TTC549 (cell line): Measurements from ENCODE around the gene STX1B.
"Not testable (repeated sequence)": the region's sequence is repeated elsewhere in the genome, so short reads cannot be mapped to it uniquely, and the experiment has no call there.

ENCODE experiments used
- FAIRE-seq: peaks from 2 replicates; lab custom pipeline; 2012; peaks lifted over from hg19 to GRCh38; lab: Jason Lieb, UNC

Gene STX1B

DNA sequence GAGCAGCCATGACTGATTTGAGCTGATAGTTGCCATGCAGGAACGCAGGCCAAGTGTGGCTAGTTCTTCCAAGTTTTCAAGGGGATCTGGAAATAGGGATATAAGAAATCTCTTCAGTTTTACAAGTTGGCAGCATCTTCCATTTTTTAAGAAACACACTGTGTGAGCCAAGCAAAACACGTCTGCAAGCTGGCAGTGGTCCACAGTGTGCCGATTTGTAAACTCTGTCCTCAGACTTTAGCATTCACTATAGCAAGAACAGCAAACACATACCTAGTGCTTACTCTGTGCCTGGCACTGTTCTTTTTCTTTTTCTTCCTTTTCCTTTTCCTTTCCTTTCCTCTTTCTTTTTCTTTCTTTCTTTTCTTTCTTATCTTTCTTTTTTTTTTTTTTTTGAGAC, 58.7 kb downstream of the STX1B start:
- no peak for FAIRE-seq

DNA sequence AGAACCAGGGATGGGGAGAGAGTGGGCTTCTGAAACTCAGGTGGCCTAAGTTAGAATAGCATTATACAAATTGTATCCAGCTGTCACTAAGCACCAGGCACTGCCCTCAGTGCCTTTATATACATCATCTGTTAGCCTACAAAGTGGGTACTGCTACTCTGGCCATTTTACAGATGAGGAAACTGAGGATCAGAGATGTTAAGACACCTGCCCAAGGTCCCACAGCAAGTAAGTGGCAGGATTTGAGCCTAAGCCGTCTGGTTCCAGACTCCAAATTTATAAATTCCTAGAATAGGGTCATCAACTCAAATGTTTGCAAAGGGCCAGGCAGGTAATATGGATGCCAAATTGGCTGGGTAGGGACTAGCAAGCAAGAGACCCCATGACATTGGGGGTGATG, 59.2 kb downstream of the STX1B start:
- FAIRE-seq = no peak

DNA sequence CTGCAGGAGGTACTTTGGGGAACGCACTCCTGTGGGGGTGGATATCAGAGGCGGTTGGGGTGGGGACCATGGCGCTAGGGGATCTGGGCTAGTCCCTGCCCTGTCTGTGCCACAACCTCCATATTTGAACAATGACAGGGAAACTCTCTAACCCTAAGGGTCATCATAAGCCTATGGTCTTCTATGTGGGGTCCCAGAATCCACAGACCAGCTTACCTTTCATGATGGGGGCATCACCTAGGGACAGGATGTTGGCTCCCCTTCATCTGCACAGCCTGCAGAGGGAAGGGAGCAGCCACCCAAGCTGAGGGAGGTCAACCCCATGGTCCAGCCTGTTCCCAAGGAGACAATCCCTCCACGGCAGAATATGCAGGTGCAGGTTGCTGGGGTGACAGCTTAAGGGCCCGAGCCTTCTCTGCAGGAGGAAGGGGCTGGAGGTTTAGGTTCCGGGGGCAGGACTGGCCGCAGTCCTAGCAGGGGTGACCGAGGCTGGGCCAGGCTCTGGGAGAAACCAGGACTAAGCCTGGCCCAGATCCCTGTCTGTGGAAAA, 59.8 kb downstream of the STX1B start:
- FAIRE-seq = no peak

GRCh38 chr16:30949650-30950515, 60.6 kb downstream of the STX1B start:
- FAIRE-seq = no peak

- FAIRE-seq = no peak
Measured at GRCh38 chr16:30948667-30949649, 61.5 kb downstream of the STX1B start, which contains the start of gene ORAI3. ORAI3 (plus strand) TSS chr16:30949068; CDS start chr16:30949290, 222 bp downstream.

DNA sequence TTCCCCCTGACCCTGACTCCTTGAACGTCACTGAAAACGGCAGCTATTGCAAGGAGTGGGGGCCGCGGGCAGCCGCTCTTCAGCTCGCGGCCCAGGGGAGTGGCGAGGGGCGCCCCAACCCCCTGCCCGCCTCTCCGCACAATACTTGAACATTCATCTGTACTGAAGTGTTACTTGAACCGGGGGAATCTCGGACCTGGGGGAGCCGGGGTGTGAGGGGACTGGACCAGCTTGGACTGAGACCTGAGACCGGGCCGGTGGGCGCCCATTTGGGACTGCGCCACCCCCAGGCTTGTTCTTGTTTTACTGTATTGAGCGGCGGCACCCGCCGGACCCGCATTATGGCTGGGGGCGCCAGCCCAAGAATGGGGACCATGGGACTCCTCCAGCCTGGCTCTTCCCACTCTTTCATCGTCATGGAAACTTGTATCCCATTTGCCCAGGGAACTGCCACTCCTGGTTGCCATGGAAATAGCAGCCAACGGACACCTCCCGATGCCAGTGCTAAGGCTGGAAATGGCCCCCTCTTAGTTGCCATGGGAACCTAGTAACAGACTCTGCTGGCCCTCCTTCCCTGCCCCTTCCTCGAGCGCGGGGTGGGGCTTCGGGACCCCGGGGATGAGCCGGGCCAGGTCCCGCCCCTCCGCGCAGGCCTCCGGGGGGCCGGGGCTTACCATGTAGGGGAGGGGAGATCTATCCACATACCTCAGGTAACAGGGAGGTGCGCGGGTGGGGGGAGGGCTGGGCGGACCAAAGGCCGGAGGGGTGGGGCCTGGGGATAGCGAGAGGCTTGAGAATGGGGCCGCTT, 62.4 kb downstream of the STX1B start:
- peak; percentile 76 for FAIRE-seq

DNA sequence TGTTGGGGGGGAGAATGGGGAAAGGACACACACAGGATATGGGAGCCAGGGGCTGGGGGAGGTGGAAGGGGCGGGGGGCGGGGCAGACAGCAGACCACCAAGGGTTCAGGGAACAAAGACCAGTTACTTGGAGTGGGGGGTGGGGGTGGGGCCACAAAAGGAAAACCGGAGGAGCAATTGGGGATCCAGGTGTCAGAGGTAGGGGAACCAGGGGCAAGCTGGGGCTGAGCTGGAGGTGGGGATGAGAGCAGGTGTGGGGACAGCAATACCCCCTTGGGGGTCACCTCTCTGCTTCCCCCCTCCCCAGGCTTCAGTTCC, 62.9 kb downstream of the STX1B start:
- no peak for FAIRE-seq

DNA sequence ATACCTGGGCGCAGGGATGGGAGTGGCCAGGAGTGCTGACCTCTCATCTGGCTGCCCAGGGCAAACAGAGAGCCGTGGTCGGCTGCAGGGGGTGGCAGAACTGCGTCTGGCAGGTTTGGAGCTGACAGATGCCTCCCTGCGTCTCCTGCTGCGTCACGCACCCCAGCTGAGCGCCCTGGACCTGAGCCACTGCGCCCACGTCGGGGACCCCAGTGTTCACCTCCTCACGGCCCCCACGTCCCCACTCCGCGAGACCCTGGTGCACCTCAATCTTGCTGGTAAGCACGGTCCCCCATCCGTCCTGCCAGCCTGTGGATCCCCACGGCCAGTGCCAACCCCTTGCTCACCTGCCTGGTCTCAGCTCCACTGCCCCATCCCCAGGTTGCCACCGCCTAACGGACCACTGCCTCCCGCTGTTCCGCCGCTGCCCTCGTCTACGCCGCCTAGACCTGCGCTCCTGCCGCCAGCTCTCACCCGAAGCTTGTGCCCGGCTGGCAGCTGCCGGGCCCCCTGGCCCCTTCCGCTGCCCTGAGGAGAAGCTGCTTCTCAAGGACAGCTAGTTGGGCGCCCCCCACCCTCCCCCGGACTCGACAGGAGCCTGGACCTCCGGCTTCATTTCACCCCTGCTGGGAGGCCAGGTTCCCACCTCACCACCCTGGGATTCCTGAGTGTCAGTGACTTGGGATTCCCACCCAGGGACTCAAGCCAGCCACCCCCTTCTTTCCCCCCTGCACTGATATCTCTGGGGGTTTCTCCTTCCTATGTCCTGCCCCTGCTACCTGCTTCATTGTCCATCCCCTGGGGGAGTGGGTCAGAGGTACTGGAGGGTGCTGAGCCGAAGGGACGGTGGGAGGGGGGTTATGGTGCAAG, 63.5 kb downstream of the STX1B start:
- FAIRE-seq = no peak

DNA sequence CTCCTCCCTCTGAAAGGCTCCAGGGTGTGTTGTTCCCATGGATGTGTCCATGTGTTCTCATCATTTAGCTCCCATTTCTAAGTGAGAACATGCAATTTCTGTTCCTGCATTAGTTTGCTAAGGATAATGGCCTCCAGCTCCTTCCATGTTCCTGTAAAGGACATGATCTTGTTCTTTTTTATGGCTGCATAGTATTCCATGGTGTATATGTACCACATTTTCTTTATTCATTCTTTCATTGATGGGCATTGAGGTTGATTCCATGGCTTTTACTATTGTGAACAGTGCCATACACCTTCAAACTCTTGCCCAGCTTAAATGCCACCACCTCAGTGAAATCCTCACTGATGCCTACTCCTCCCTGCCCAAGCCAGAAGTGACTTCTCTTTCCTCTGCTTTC, 66.1 kb downstream of the STX1B start:
- FAIRE-seq = no peak

DNA sequence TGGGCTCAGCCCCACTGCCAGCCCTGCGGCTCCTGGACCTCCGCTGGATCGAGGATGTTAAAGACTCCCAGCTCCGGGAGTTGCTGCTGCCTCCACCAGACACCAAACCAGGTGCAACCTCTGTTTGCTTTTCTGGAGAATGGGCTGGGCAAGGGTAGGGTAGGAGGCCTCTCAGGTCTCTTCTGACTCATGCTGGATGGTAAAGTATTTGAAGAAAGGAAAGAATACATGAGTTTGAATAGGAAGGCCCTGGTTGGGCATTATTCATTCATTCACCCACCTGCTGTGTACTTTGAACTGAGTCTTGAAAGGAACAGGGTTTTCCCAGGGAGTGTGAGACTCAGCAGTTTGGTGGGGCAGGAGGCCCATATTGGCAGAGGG, 68.0 kb downstream of the STX1B start:
- no peak for FAIRE-seq

DNA sequence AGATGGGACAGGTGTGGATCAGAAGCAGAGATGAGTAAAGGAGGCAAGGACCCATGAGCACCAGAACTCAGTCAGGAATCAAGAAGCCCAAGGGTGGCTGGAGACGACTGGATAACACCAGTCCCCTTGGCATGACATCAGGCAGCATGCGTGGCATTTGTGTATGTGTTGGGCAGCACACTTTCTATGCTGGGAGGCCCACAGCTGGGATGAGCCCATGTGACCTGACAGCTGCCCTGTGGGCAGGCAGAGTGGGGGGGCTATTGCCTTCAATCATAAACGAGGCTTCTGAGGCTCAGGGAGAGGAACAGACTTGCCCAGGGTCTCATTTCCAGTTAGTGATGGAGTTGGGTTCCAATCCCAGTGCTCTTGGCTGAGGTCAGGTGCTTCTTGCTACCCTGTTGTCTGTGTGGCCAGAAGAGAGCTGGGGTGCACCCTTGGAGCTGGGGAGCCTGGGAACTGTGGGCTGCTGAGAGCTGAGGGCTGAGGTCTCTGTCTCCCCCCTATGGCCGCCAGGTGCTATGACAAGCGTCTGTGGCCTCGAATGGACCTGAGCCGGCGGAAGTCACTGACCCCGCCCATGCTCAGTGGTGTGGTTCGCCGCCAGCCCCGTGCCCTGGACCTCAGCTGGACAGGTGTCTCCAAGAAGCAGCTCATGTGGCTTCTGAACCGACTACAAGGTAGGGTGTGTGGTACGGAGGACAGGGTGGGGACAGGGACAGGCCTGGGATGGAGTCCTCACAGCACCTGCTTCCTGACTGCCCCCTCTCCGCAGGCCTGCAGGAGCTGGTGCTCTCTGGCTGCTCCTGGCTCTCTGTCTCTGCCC, 68.6 kb downstream of the STX1B start:
- FAIRE-seq = no peak

DNA sequence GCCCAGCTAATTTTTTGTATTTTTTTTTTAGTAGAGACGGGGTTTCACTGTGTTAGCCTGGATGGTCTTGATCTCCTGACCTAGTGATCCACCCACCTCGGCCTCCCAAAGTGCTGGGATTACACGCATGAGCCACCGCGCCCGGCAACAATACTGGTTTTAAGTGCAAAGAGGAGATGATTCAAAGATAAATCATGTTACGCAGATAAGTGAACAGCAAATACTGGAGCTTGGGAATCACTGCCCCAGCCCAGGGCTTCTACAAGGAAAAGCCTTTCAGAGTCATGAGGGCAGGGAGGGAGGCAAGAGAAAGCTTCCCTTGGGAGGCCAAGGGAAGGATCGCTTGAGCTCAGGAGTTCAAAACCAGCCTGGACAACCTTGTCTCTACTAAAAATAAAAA, 70.9 kb downstream of the STX1B start:
- FAIRE-seq = not testable (repeated sequence)
